ENCODE results near the gene SH2D1B.

The SH2D1B gene

GRCh38 chr1:162383091-162383490 is 28.8 kb downstream of the SH2D1B start:
- H3K36me3 ChIP-seq (ENCODE audit: insufficient read depth): no peaks in the 10 kb centered on the region
- H2AFZ ChIP-seq (ENCODE audit: low read depth): no peak overlapping the region
- H3K9ac ChIP-seq: no peak overlapping the region
- no peak overlapping the region for H3K4me2 ChIP-seq
- no peaks in the 10 kb centered on the region for H3K27me3 ChIP-seq (ENCODE audit: insufficient read depth, low read depth)
- no peaks in the 10 kb centered on the region for H3K4me1 ChIP-seq (ENCODE audit: low read depth, poor library complexity, severe bottlenecking)
- H3K4me3 ChIP-seq (IDR thresholded peaks at IDR 0.05; ENCODE audit: insufficient read depth, low read depth, low read length): no peak overlapping the region
- no peak overlapping the region for H3K27ac ChIP-seq
- no peaks in the 10 kb centered on the region for H4K20me1 ChIP-seq (ENCODE audit: insufficient read depth)
- no peaks in the 10 kb centered on the region for H3K79me2 ChIP-seq (ENCODE audit: insufficient read depth, low read depth)
- no peak for TF ChIP-seq CTCF (conservative IDR thresholded peaks at IDR 0.05; ENCODE audit: low read depth, low read length)

- H4K20me1 ChIP-seq (ENCODE audit: insufficient read depth): no peaks in the 10 kb centered on the region
- no peaks in the 10 kb centered on the region for H3K27me3 ChIP-seq (ENCODE audit: insufficient read depth, low read depth)
- no peak overlapping the region for H3K27ac ChIP-seq
- H3K4me1 ChIP-seq (ENCODE audit: low read depth, poor library complexity, severe bottlenecking): no peaks in the 10 kb centered on the region
- H3K36me3 ChIP-seq (ENCODE audit: insufficient read depth): no peaks in the 10 kb centered on the region
- H3K79me2 ChIP-seq (ENCODE audit: insufficient read depth, low read depth): no peaks in the 10 kb centered on the region
- no peak overlapping the region for H3K4me3 ChIP-seq (IDR thresholded peaks at IDR 0.05; ENCODE audit: insufficient read depth, low read depth, low read length)
- no peak overlapping the region for H2AFZ ChIP-seq (ENCODE audit: low read depth)
- H3K9ac ChIP-seq: no peak overlapping the region
- no peak for TF ChIP-seq CTCF (conservative IDR thresholded peaks at IDR 0.05; ENCODE audit: low read depth, low read length)
- no peak overlapping the region for H3K4me2 ChIP-seq
Observed at GRCh38 chr1:162381941-162382750, 29.8 kb downstream of the SH2D1B start.

GRCh38 chr1:162381383-162381782 is 30.6 kb downstream of the SH2D1B start, which contains the start of gene C1orf226:
Gene C1orf226 (plus strand): TSS chr1:162381728. CDS start chr1:162381902, 174 bp downstream.
- H4K20me1 ChIP-seq (ENCODE audit: insufficient read depth): no peaks in the 10 kb centered on the region
- H3K4me2 ChIP-seq: no peak within 1 kb of the TSS
- H3K9ac ChIP-seq: no peak within 1 kb of the TSS
- H2AFZ ChIP-seq (ENCODE audit: low read depth): no peak within 1 kb of the TSS
- no peak within 1 kb of the TSS for H3K27ac ChIP-seq
- no peaks in the 10 kb centered on the region for H3K79me2 ChIP-seq (ENCODE audit: insufficient read depth, low read depth)
- H3K36me3 ChIP-seq (ENCODE audit: insufficient read depth): no peaks in the 10 kb centered on the region
- no peaks in the 10 kb centered on the region for H3K4me1 ChIP-seq (ENCODE audit: low read depth, poor library complexity, severe bottlenecking)
- TF ChIP-seq CTCF (conservative IDR thresholded peaks at IDR 0.05; ENCODE audit: low read depth, low read length): no peak
- no peaks in the 10 kb centered on the region for H3K27me3 ChIP-seq (ENCODE audit: insufficient read depth, low read depth)
- H3K4me3 ChIP-seq (IDR thresholded peaks at IDR 0.05; ENCODE audit: insufficient read depth, low read depth, low read length): no peak within 1 kb of the TSS

DNA sequence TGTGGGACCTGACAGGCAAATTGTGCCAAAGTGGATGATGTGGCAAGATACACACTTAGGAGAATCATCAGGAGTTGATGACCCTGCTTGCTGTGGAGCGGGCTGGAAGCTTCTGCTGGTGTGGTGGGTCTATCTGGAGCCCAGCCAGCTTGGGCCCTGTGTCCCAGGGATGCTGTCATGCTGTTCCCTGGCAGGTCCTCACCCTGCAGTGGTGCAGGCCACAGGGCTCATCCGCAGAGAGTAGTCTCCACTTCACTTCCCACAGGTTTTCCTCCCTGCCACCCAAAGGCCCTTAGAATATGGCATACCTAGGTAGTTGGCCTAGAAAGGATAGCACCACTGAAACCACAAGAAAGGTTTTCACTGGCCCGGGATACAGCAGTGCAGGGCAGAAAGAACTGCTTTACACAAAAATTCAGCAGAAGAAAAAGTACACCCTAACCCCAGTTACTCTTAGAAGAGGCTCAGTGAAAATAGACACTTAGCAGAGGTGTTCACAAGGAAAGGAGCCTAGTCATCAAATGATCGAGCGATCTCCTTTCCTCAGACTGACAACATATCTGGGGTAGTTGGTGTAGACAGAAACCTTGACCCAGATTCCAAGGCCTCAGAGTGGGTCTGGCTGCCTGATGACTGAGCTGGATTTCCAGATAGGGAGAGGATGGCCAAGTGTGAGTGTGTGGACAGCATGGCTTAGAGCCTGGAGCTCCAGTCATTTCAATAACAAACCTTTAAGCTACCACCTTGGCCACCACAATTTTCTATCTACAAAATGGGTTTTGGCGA is 31.7 kb downstream of the SH2D1B start:
- no peak overlapping the region for H3K4me2 ChIP-seq
- TF ChIP-seq CTCF (conservative IDR thresholded peaks at IDR 0.05; ENCODE audit: low read depth, low read length): no peak
- H3K9ac ChIP-seq: no peak overlapping the region
- H3K79me2 ChIP-seq (ENCODE audit: insufficient read depth, low read depth): no peaks in the 10 kb centered on the region
- H2AFZ ChIP-seq (ENCODE audit: low read depth): no peak overlapping the region
- no peaks in the 10 kb centered on the region for H3K4me1 ChIP-seq (ENCODE audit: low read depth, poor library complexity, severe bottlenecking)
- no peak overlapping the region for H3K4me3 ChIP-seq (IDR thresholded peaks at IDR 0.05; ENCODE audit: insufficient read depth, low read depth, low read length)
- H3K27me3 ChIP-seq (ENCODE audit: insufficient read depth, low read depth): no peaks in the 10 kb centered on the region
- H3K27ac ChIP-seq: no peak overlapping the region
- H3K36me3 ChIP-seq (ENCODE audit: insufficient read depth): no peaks in the 10 kb centered on the region
- H4K20me1 ChIP-seq (ENCODE audit: insufficient read depth): no peaks in the 10 kb centered on the region
